ENCODE measurements around the gene AMT.

The AMT gene

DNA sequence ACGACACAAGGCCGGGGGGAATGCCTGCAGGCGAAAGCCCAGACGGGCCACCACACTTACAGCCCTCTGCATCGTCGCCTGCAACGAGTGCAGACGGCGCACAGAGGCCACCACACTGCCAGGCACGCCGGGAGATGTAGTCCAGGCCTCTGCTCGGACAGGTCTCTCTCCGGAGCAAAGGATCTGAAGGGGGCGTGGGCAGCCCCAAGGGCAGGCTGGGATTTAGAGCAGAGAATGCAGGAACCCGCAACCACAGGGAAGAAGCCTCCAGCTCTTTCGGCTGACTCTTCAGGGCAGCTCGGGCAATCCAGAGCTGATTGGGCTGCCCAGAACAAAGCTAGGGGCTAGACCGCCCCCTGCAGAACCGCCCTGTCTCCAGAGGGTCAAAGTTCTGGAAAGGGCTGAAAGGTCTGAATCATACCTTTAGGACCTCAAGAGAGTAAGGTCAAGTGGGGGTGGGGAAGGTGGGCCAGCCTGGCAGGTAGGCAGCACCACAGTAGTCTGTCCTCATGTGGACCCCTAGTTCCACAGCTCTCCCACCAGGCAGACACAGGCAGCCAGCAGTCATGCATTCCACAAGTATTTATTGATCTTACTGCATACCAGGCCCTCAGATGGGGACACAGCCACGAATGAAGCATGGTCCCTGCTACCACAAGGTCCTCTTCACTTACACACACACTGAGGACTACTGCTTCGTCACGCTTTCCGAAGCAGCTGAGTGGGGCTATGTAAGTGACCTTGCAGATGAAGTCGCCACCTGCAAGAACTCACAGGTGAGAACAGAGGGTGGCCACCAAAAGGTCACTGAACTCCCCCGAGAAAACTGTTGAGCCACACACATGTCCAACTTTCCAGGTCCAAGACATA lies at the start of gene AMT:
Gene AMT (minus strand): TSS at position 95 of the 870 bp plus-strand sequence. CDS start 23 bp downstream, at position 72.
- Mint-ChIP-seq H3K36me3 (ENCODE audit: low read depth) (peaks cover 20% of the 10 kb centered on the region), H3K27me3 (ENCODE audit: low read depth, poor library complexity) (no peaks in the 10 kb centered on the region), H3K4me1 (peaks cover 19% of the 10 kb centered on the region), H3K9me3 (no peaks in the 10 kb centered on the region), H3K27ac (peak within 1 kb of the TSS; percentile 66), H3K4me3 (peak within 1 kb of the TSS; percentile 95)
- DNase-seq, result peak; percentile 74
- TF ChIP-seq CTCF (IDR thresholded peaks at IDR 0.05), result no peak

DNA sequence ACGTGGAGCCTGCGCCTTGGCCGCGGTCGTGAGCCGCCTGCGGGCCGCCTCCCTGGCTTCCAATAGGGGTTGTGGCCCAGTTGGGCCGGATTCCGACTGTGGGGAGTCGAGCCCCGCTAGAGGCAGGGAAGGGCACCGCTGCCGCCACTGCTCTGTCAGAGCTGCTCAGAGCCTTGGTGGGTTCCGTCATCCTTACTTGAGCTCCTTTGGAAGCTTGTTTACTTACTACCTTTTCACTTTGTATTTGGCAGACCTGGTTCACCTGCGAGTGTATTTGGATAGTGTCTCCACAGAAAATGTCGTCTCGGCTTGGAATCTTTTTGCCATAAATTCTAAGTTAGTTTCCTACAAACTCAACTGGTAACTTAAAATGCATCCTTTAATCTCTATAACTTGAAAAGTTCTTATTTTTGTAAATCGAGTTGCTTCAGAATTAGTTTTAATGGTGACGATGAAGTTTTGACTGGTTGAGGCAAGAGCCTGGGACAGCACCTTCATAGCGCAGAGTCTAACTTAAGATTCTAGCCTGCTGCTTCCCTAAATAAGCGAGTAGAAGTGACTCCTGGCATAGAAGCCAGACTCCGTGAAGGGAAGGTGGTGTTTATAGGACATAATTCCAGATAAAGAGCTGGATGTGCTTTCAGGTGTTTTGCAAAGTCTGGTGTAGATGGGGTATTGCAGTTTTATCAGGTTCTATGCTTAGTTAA lies 48.6 kb upstream of the AMT start:
- Mint-ChIP-seq H3K4me1 (peaks cover 30% of the 10 kb centered on the region), H3K9me3 (peaks cover 11% of the 10 kb centered on the region), H3K4me3 (peak overlapping the region; percentile 92), H3K36me3 (ENCODE audit: low read depth) (peaks cover 32% of the 10 kb centered on the region), H3K27me3 (ENCODE audit: low read depth, poor library complexity) (peaks cover 6% of the 10 kb centered on the region), H3K27ac (peak overlapping the region; percentile 90)
- no peak for DNase-seq
- TF ChIP-seq CTCF (IDR thresholded peaks at IDR 0.05), result no peak

DNA sequence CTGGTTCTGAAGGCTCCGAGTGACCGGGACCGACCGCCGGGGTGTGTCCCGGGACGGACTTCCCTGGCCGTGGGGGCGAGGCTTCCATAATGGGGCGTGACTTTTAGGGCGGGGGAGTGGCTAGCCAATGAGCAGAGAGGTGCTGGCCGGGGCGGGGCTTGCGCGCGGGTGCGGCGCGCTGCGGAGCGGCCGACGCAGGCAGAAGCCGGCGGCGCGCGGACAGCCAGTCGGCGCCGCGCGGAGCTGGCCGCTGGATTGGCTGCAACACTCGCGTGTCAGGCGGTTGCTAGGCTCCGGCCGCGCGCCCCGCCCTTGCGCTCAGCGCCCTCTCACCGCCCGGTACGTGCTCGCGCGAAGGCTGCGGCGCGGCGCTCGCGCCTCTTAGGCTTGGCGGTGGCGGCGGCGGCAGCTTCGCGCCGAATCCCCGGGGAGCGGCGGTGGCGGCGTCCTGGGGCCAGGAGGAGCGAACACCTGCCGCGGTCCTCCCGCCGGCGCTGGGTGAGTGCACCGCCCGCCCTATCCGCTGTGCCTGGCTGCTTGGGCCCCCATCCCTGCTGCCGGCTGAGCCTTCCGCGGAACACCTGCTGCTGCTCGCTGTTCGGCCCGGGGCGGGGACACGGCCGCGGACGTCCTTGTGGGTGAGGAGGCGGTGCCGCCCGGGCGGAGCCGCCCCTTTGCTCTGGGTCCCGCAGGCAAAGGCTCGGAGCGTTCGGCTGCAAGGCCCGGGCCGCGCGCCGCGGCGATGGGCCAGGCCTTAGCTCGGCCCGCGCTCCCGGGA lies 47.9 kb upstream of the AMT start, which contains the start of gene DAG1:
Gene DAG1 (plus strand): TSS at position 332 of the 778 bp plus-strand sequence. CDS start 40,268 bp downstream, outside the sequence.
- peak; percentile 99 for DNase-seq
- peaks cover 30% of the 10 kb centered on the region for H3K4me1 Mint-ChIP-seq
- peak within 1 kb of the TSS; percentile 98 for H3K27ac Mint-ChIP-seq
- peaks cover 11% of the 10 kb centered on the region for H3K9me3 Mint-ChIP-seq
- peak within 1 kb of the TSS; percentile 92 for H3K4me3 Mint-ChIP-seq
- peaks cover 10% of the 10 kb centered on the region for H3K27me3 Mint-ChIP-seq (ENCODE audit: low read depth, poor library complexity)
- TF ChIP-seq CTCF (IDR thresholded peaks at IDR 0.05), result no peak
- H3K36me3 Mint-ChIP-seq (ENCODE audit: low read depth), result peaks cover 25% of the 10 kb centered on the region

DNA sequence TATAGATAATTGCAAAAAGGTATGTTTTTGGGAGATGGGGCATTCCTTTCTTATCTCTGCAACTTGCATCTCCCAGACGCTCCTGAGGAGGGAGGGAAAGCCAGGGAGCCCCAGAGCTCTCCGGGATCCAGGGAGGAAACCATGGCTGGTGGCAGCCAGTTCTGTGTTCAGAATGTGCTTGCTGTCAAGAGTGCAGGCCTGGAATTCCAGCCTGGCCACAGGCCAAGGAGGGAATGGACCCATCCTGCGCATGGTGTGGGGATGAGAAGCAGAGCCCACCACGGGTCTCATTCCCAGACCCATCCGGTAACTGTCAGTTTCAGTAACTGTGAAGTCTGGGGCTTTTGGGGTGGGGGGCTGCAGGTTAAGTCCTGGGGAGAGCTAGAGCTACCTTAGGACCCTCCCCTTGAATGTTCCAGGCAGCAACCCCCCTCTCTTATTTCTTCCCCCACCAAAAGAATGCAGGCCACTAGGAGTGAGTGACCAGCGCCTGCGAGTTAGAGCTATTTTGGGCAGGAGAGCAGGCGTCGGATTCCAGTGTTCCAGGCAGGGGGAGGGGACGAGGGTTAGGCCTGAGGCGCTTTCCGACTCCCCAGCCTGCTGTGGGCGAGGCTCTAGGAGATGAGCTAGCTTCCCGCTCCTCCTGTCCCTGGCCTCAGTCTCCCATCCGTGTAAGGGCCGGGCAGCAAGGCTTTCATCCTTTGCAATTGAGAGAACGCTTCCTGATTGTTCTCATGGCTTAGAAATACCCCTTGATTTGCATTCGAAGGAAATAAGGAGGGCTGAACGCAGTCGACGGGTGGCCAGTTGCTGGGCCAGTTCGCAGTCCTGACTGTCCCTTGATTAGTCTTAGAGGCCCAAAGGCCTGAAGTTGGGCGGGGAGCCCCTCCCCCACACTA lies 47.0 kb upstream of the AMT start:
- TF ChIP-seq CTCF (IDR thresholded peaks at IDR 0.05), result no peak
- peak; percentile 71 for DNase-seq
- peaks cover 10% of the 10 kb centered on the region for H3K27me3 Mint-ChIP-seq (ENCODE audit: low read depth, poor library complexity)
- peaks cover 11% of the 10 kb centered on the region for H3K9me3 Mint-ChIP-seq
- peak overlapping the region; percentile 98 for H3K27ac Mint-ChIP-seq
- peaks cover 30% of the 10 kb centered on the region for H3K4me1 Mint-ChIP-seq
- H3K4me3 Mint-ChIP-seq, result peak overlapping the region; percentile 86
- H3K36me3 Mint-ChIP-seq (ENCODE audit: low read depth), result peaks cover 20% of the 10 kb centered on the region

- H3K27me3 Mint-ChIP-seq (ENCODE audit: low read depth, poor library complexity), result peaks cover 10% of the 10 kb centered on the region
- no peak overlapping the region for H3K27ac Mint-ChIP-seq
- TF ChIP-seq CTCF (IDR thresholded peaks at IDR 0.05), result no peak
- H3K36me3 Mint-ChIP-seq (ENCODE audit: low read depth), result no peaks in the 10 kb centered on the region
- no peak overlapping the region for H3K4me3 Mint-ChIP-seq
- no peak for DNase-seq
- peaks cover 39% of the 10 kb centered on the region for H3K4me1 Mint-ChIP-seq
- no peaks in the 10 kb centered on the region for H3K9me3 Mint-ChIP-seq
Measured at GRCh38 chr3:49466085-49466484, 43.8 kb upstream of the AMT start.

Data from nephron progenitor cell (in vitro differentiated cells).